Stimulated activated CD4-positive, alpha-beta T cell treated with anti-CD3 and anti-CD28 coated beads, TNF-alpha, amount 100 ng/mL, for 48 hours (primary cell): ENCODE measurements around the gene OLFM2.
"Not testable (repeated sequence)": the region's sequence is repeated elsewhere in the genome, so short reads cannot be mapped to it uniquely, and the experiment has no call there.

ENCODE experiments used
- DNase-seq, 3 donors: peaks; one replicate each; pipeline ENCODE4 v3.0.0-alpha.2; 2020; ENCODE audit warnings: low read depth in 3 of 3

Gene OLFM2

GRCh38 chr19:9936326-9937000 is at the start of gene OLFM2:
OLFM2 (minus strand) TSS chr19:9936515; CDS start chr19:9936366, 149 bp downstream.
- no peak for DNase-seq

GRCh38 chr19:9981406-9982260 is 45.3 kb upstream of the OLFM2 start:
- DNase-seq = no peak

- no peak for DNase-seq
Observed at GRCh38 chr19:9972103-9972502, 35.8 kb upstream of the OLFM2 start.

GRCh38 chr19:9971166-9971897 is 35.0 kb upstream of the OLFM2 start:
- no peak for DNase-seq

- no peak for DNase-seq
Observed at GRCh38 chr19:9970481-9970880, 34.2 kb upstream of the OLFM2 start.

GRCh38 chr19:9969688-9969975 is 33.3 kb upstream of the OLFM2 start:
- no peak for DNase-seq

- DNase-seq = no peak
Observed at GRCh38 chr19:9968820-9969687, 32.7 kb upstream of the OLFM2 start.

- no peak for DNase-seq
Observed at GRCh38 chr19:9967326-9967725, 31.0 kb upstream of the OLFM2 start.

GRCh38 chr19:9966448-9966847 is 30.1 kb upstream of the OLFM2 start:
- no peak for DNase-seq

GRCh38 chr19:9966024-9966423 is 29.7 kb upstream of the OLFM2 start:
- DNase-seq = no peak

GRCh38 chr19:9962623-9963290 is 26.4 kb upstream of the OLFM2 start:
- DNase-seq = no peak

GRCh38 chr19:9961103-9961502 is 24.8 kb upstream of the OLFM2 start:
- no peak for DNase-seq

GRCh38 chr19:9958379-9958821 is 22.1 kb upstream of the OLFM2 start:
- DNase-seq = no peak

GRCh38 chr19:9956956-9957355 is 20.6 kb upstream of the OLFM2 start:
- DNase-seq = no peak

- DNase-seq = no peak
Observed at GRCh38 chr19:9953802-9954542, 17.7 kb upstream of the OLFM2 start.

GRCh38 chr19:9952276-9952675 is 16.0 kb upstream of the OLFM2 start:
- no peak for DNase-seq

- DNase-seq = no peak
Observed at GRCh38 chr19:9947441-9947840, 11.1 kb upstream of the OLFM2 start.

- not testable (repeated sequence) for DNase-seq
Observed at GRCh38 chr19:9946528-9947125, 10.3 kb upstream of the OLFM2 start.

- no peak for DNase-seq
Observed at GRCh38 chr19:9945319-9945966, 9.1 kb upstream of the OLFM2 start.
